DND-41 (cell line): ENCODE measurements around the gene C1orf35.

Source experiments
- CTCF ChIP-seq: IDR thresholded peaks from 2 replicates; pipeline ENCODE4 v1.5.1; 2012; ENCODE audit warnings: borderline replicate concordance, low read length, moderate library complexity, mild to moderate bottlenecking; ENCODE audit not compliant: poor library complexity, severe bottlenecking; ENCODE audit errors: extremely low read depth
- EZH2 ChIP-seq: IDR thresholded peaks from 3 replicates; pipeline ENCODE4 v1.6.1; 2012; ENCODE audit warnings: borderline replicate concordance, low read depth, mild to moderate bottlenecking, moderate library complexity, low read length, inconsistent platforms; ENCODE audit not compliant: severe bottlenecking

DNA sequence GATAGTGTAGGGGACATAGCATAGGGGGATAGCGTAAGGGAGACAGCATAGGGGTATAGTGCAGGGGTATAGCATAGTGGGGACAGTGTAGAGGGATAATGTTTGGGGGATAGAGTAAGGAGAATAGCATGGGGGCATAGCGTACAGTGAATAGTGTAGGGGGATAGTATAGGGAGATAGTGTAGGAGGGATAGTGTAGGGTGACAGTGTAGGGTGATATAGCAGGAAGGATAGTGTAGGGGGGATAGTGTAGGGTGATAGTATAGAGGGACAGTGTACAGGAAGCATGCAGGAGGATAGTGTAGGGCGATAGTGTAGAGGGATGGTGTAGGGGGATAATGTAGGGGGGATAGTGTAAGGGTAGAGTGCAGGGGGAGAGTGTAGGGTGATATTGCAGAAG, 32.3 kb downstream of the C1orf35 start:
- no peak for TF ChIP-seq CTCF
- no peak for TF ChIP-seq EZH2
